ENCODE measurements around the gene CFH. TPM values are rescaled to one million over a fixed set of nuclear protein-coding genes. Genes with fewer than 3 reads are reported as not detected.

CFH gene
- total RNA-seq, 4 donors from 2014 or later, result 164 to 268 (median 248) TPM

GRCh38 chr1:196660272-196660671 is 8.4 kb downstream of the CFH start:
- WGBS, 2 donors, result 83 to 90% methylated on average over 3 of the region's 3 CpGs
- H3K4me1 ChIP-seq, result peaks cover 0 to 17% (median 0%) of the 10 kb centered on the region in 4 donors
- DNase-seq (ENCODE audit: low spot score in 2 of 2), result no peak
- H3K4me3 ChIP-seq, result peak overlapping the region in 1 of 4 donors; percentile 30
- no peak for TF ChIP-seq EP300 (IDR thresholded peaks at IDR 0.05)
- no peak for TF ChIP-seq CTCF (IDR thresholded peaks at IDR 0.05)
- TF ChIP-seq POLR2A (IDR thresholded peaks at IDR 0.05), result no peak
- H3K36me3 ChIP-seq, result peaks cover 0 to 5% (median 0%) of the 10 kb centered on the region in 3 donors
- peak overlapping the region in 1 of 4 donors; percentile 38 for H3K27ac ChIP-seq
- H3K9me3 ChIP-seq, result no peaks in the 10 kb centered on the region
- no peaks in the 10 kb centered on the region for H3K27me3 ChIP-seq

GRCh38 chr1:196660852-196661251 is 9.0 kb downstream of the CFH start:
- peak in 1 of 2 donors; percentile 34 for DNase-seq (ENCODE audit: low spot score in 2 of 2)
- no peaks in the 10 kb centered on the region for H3K9me3 ChIP-seq
- H3K27me3 ChIP-seq, result no peaks in the 10 kb centered on the region
- WGBS, 2 donors, result 12 to 15% methylated on average over 5 of the region's 5 CpGs
- H3K36me3 ChIP-seq, result peaks cover 0 to 5% (median 0%) of the 10 kb centered on the region in 3 donors
- no peak for TF ChIP-seq POLR2A (IDR thresholded peaks at IDR 0.05)
- TF ChIP-seq CTCF (IDR thresholded peaks at IDR 0.05), result peak; percentile 27 to 79 (median 43)
- TF ChIP-seq EP300 (IDR thresholded peaks at IDR 0.05), result no peak
- H3K4me1 ChIP-seq, result peaks cover 0 to 17% (median 0%) of the 10 kb centered on the region in 4 donors
- peak overlapping the region in 1 of 4 donors; percentile 38 for H3K27ac ChIP-seq
- H3K4me3 ChIP-seq, result peak overlapping the region in 1 of 4 donors; percentile 30

DNA sequence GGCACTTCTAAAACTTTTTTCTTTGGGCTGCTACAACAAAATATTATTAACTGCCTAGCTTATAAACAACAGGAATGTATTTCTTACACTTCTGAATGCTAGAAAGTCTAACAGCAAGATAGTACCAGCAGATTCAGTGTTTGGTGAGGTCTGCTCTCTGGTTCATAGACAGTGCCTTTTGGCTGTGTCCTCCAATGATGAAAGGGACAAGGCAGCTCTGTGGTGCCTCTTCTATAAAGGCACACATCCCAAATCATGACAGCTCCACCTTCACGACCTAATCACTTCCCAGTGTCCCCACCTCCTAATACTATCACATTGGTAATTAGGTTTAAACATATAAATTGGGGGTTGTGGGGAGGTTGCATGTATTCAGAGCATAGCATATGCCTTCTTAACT is 9.5 kb downstream of the CFH start:
- no peaks in the 10 kb centered on the region for H3K27me3 ChIP-seq
- H3K36me3 ChIP-seq, result peaks cover 0 to 5% (median 0%) of the 10 kb centered on the region in 3 donors
- peaks cover 0 to 17% (median 0%) of the 10 kb centered on the region in 4 donors for H3K4me1 ChIP-seq
- no peak overlapping the region for H3K27ac ChIP-seq
- 3 to 18% methylated on average over 1 of the region's 1 CpG for WGBS, 2 donors
- no peak for DNase-seq (ENCODE audit: low spot score in 2 of 2)
- H3K4me3 ChIP-seq, result no peak overlapping the region
- H3K9me3 ChIP-seq, result no peaks in the 10 kb centered on the region
- no peak for TF ChIP-seq POLR2A (IDR thresholded peaks at IDR 0.05)
- TF ChIP-seq CTCF (IDR thresholded peaks at IDR 0.05), result no peak
- no peak for TF ChIP-seq EP300 (IDR thresholded peaks at IDR 0.05)

GRCh38 chr1:196667131-196667530 is 15.3 kb downstream of the CFH start:
- Histone ChIP-seq H3K9me3 (peaks cover 0 to 17% (median 3%) of the 10 kb centered on the region in 4 donors), H3K36me3 (no peaks in the 10 kb centered on the region), H3K4me1 (no peaks in the 10 kb centered on the region), H3K27ac (no peak overlapping the region), H3K4me3 (no peak overlapping the region), H3K27me3 (no peaks in the 10 kb centered on the region)
- no peak for DNase-seq (ENCODE audit: low spot score in 2 of 2)
- TF ChIP-seq EP300 (IDR thresholded peaks at IDR 0.05) (no peak), CTCF (IDR thresholded peaks at IDR 0.05) (no peak), POLR2A (IDR thresholded peaks at IDR 0.05) (no peak)
- 87% methylated on average over 1 of the region's 1 CpG for WGBS, 2 donors

DNA sequence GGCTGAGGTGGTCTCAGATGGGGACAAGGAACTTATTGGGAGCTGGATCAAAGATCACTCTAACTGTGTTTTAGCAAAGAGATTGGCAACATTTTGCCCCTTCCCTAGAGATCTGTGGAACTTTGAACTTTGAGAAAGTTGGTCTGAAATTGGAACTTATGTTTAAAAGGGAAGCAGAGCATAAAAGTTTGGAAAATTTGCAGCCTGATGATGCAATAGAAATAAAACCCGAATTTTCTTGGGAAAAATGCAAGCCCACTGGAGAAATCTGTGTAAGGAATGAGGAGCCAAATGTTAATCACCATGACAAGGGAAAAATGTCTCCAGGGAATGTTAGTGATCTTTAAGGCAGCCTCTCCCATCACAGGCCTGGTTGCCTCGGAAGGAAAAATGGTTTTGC is 17.2 kb downstream of the CFH start:
- Histone ChIP-seq H3K27me3 (no peaks in the 10 kb centered on the region), H3K4me3 (no peak overlapping the region), H3K36me3 (peaks cover 0 to 11% (median 0%) of the 10 kb centered on the region in 3 donors), H3K4me1 (no peaks in the 10 kb centered on the region), H3K27ac (no peak overlapping the region), H3K9me3 (peaks cover 0 to 17% (median 3%) of the 10 kb centered on the region in 4 donors)
- no peak for TF ChIP-seq EP300 (IDR thresholded peaks at IDR 0.05)
- no peak for TF ChIP-seq CTCF (IDR thresholded peaks at IDR 0.05)
- TF ChIP-seq POLR2A (IDR thresholded peaks at IDR 0.05), result no peak
- DNase-seq (ENCODE audit: low spot score in 2 of 2), result no peak
- 85 to 87% methylated on average over 2 of the region's 2 CpGs for WGBS, 2 donors
